ENCODE measurements around the gene LRRTM4.
"Not testable (repeated sequence)": the region's sequence is repeated elsewhere in the genome, so short reads cannot be mapped to it uniquely, and the experiment has no call there.

LRRTM4 gene

GRCh38 chr2:76839826-76840225 lies 682.4 kb downstream of the LRRTM4 start:
- DNase-seq, result no peak

GRCh38 chr2:76829374-76830234 lies 692.6 kb downstream of the LRRTM4 start:
- DNase-seq, result no peak

GRCh38 chr2:76826691-76827090 lies 695.5 kb downstream of the LRRTM4 start:
- DNase-seq, result no peak

- no peak for DNase-seq
These were observed 696.8 kb downstream of the LRRTM4 start for GRCh38 chr2:76825140-76825970.

GRCh38 chr2:76821731-76822130 lies 700.4 kb downstream of the LRRTM4 start:
- no peak for DNase-seq

- DNase-seq, result no peak
These were observed 709.1 kb downstream of the LRRTM4 start for GRCh38 chr2:76813084-76813483.

- no peak for DNase-seq
These were observed 710.0 kb downstream of the LRRTM4 start for GRCh38 chr2:76812156-76812555.

GRCh38 chr2:76809136-76809535 lies 713.0 kb downstream of the LRRTM4 start:
- DNase-seq, result no peak

GRCh38 chr2:76808732-76809131 lies 713.4 kb downstream of the LRRTM4 start:
- DNase-seq, result no peak

GRCh38 chr2:76793647-76794334 lies 728.4 kb downstream of the LRRTM4 start:
- DNase-seq, result no peak

- not testable (repeated sequence) for DNase-seq
These were observed 740.9 kb downstream of the LRRTM4 start for GRCh38 chr2:76781313-76781712.

- no peak for DNase-seq
These were observed 758.9 kb downstream of the LRRTM4 start for GRCh38 chr2:76763276-76763675.

GRCh38 chr2:76760367-76760704 lies 761.8 kb downstream of the LRRTM4 start:
- no peak for DNase-seq

- no peak for DNase-seq
These were observed 762.4 kb downstream of the LRRTM4 start for GRCh38 chr2:76759634-76760366.

GRCh38 chr2:76752506-76752905 lies 769.7 kb downstream of the LRRTM4 start:
- DNase-seq, result no peak

- no peak for DNase-seq
These were observed 772.3 kb downstream of the LRRTM4 start for GRCh38 chr2:76749858-76750257.

GRCh38 chr2:76748581-76749296 lies 773.4 kb downstream of the LRRTM4 start:
- no peak for DNase-seq

GRCh38 chr2:76745605-76746004 lies 776.6 kb downstream of the LRRTM4 start:
- no peak for DNase-seq

GRCh38 chr2:76737607-76738006 lies 784.6 kb downstream of the LRRTM4 start:
- no peak for DNase-seq

GRCh38 chr2:76733736-76734135 lies 788.4 kb downstream of the LRRTM4 start:
- no peak for DNase-seq

- no peak for DNase-seq
These were observed 791.0 kb downstream of the LRRTM4 start for GRCh38 chr2:76731157-76731556.

GRCh38 chr2:76730021-76730420 lies 792.2 kb downstream of the LRRTM4 start:
- no peak for DNase-seq

Measured in inflammatory macrophage (primary cell).